HG03095 (cell line): ENCODE data around the gene TMA16.
A peak's percentile ranks its signal among the peaks of the same experiment; 100 is the strongest.

ENCODE experiments used
- ATAC-seq: cut with Tn5 transposase; IDR thresholded peaks from one replicate; pipeline ENCODE4 v1.9.1; 2021; ENCODE audit warnings: moderate library complexity; ENCODE audit not compliant: unreplicated experiment

Gene TMA16

GRCh38 chr4:163558539-163559044, 64.1 kb downstream of the TMA16 start:
- peak; percentile 46 for ATAC-seq

- no peak for ATAC-seq
Measured at GRCh38 chr4:163562496-163562895, 68.0 kb downstream of the TMA16 start.

- no peak for ATAC-seq
Measured at GRCh38 chr4:163563592-163563991, 69.1 kb downstream of the TMA16 start.

DNA sequence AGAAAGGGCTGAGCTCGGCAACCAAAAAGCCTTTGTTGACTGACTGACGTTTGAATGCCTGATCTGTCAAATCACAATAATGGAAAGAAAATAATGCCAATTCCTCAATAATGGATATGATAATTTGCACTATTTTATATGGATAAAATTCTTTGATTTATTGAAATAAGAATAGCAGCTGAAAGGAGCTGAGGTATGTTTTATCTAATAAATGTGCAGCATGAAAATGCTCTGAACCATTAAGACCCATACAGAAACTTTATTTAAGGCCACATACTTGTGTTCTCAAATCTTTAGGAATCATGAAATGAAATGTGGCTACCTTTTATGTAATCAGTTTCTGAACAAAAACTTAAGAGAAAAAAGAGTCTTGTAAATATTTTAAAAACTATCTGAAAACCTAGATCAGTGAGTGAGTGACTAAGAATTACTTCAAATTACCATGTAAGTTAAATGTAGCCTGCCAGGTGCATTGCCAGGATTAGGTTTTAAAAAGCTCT, 69.8 kb downstream of the TMA16 start:
- no peak for ATAC-seq

GRCh38 chr4:163565226-163566135, 71.0 kb downstream of the TMA16 start:
- no peak for ATAC-seq

DNA sequence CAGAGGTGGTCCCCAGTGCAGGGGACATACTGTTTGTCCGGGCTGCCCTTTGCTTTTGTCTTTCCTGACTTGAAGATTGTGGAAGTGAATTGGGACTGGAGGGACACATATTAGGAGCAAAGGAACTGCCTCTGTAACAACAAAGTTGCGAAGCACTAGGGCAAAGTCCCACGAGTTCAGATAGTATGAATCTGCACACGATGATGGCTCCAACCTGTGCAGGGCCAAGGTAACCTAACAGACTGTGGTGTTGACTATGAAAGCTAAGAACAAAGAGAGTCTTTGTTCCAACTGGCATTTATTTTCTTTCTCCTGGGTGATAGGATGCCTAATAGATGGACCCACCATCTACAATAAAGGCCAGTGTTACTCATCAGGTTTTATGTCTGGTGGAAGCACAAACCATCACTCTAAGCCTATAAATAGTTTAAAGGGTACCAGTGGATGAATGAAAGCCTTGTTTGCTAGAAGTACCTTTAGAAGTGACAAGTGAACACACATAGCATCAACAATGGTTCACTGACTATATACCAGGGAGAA, 71.8 kb downstream of the TMA16 start:
- ATAC-seq, result no peak

- ATAC-seq, result peak; percentile 77
Measured at GRCh38 chr4:163568843-163569242, 74.4 kb downstream of the TMA16 start.
